GM12872 (cell line): Measurements from ENCODE around the gene DDR1.

ENCODE experiments used
- CTCF ChIP-seq: IDR thresholded peaks from 3 replicates; pipeline ENCODE4 v1.5.1; 2011; ENCODE audit warnings: low read depth, mild to moderate bottlenecking, low read length, moderate library complexity; ENCODE audit not compliant: insufficient read depth

DDR1 gene

DNA sequence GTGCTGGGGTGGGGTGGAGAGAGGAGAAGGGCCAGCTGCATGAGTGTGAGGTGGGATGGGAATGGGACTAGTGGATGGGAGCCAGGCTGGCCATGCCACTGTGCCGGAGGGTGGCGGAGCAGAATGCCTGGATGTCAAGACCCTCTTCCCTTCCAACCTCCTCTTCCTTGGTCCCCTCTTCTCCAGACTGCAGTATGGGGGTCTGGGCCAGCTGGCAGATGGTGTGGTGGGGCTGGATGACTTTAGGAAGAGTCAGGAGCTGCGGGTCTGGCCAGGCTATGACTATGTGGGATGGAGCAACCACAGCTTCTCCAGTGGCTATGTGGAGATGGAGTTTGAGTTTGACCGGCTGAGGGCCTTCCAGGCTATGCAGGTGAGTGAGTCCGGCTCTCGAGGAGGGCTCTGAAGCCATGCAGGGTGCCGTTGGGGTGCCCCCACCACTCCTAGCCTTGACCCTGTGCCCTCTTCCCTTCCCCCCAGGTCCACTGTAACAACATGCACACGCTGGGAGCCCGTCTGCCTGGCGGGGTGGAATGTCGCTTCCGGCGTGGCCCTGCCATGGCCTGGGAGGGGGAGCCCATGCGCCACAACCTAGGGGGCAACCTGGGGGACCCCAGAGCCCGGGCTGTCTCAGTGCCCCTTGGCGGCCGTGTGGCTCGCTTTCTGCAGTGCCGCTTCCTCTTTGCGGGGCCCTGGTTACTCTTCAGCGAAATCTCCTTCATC, 7.7 kb downstream of the DDR1 start:
- no peak for TF ChIP-seq CTCF

DNA sequence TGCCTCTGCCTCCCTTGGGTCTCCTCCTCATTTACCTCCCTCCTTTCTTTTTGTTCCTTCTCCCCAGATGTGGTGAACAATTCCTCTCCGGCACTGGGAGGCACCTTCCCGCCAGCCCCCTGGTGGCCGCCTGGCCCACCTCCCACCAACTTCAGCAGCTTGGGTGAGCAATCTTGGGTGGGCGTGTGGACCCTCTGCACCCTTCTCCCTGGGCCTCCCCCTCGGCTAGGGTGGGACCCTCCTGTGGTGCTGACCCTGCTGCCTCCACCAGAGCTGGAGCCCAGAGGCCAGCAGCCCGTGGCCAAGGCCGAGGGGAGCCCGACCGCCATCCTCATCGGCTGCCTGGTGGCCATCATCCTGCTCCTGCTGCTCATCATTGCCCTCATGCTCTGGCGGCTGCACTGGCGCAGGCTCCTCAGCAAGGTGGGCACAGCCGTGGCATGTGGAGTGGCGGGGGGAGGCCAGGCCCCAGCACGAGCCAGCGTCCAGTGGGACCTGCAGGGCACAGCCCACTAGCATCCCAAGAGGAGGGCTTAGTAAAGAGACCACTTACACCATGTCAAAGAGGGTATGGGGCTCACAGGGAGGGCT, 8.8 kb downstream of the DDR1 start:
- TF ChIP-seq CTCF: no peak

GRCh38 chr6:30893666-30894065, 9.3 kb downstream of the DDR1 start:
- no peak for TF ChIP-seq CTCF

DNA sequence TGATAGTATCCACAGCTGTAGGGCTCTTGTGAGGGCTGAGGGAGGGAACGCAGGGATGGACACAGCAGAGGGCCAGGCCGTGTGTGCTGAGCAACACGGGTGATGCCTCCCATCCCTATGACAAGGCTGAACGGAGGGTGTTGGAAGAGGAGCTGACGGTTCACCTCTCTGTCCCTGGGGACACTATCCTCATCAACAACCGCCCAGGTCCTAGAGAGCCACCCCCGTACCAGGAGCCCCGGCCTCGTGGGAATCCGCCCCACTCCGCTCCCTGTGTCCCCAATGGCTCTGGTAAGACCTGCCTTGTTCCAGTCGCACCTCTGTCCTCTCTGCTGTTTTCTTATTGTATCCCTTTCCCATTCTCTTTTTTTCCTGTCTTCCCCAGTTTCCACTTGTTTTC, 10.1 kb downstream of the DDR1 start:
- no peak for TF ChIP-seq CTCF

DNA sequence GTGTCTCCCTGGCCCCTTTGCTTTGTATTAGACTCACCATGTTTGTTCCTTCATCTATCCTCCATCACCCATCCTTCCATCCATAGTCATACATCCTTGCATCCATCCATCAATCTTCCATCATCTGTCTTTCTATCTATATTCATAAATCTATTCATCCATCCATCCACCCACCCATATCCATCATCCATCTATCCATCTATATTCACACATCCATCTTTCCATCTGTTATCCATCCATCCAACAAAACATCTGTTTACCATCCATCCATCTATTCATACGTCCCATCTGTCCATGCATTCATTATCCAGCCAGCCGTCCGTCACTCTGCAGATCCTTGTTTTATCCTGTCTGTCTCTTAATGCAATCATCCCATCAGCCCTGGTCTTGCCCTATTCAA, 10.6 kb downstream of the DDR1 start:
- TF ChIP-seq CTCF: no peak

DNA sequence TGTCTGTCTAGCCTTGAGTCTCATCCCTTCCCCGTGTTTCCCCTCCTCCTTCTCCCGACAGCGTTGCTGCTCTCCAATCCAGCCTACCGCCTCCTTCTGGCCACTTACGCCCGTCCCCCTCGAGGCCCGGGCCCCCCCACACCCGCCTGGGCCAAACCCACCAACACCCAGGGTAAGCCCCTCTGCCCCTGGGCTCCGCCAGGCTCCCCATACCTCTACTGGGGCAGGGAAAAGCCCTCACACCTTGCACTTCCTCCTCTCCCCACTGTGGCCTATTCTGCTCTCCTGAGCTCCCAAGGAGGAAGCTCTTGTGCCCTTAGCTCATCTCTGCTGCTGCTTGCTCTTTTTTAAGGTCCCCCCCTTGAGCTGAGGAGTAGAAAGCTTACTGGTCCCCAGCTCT, 11.0 kb downstream of the DDR1 start:
- TF ChIP-seq CTCF: no peak

GRCh38 chr6:30896541-30896940, 12.2 kb downstream of the DDR1 start:
- TF ChIP-seq CTCF: no peak

DNA sequence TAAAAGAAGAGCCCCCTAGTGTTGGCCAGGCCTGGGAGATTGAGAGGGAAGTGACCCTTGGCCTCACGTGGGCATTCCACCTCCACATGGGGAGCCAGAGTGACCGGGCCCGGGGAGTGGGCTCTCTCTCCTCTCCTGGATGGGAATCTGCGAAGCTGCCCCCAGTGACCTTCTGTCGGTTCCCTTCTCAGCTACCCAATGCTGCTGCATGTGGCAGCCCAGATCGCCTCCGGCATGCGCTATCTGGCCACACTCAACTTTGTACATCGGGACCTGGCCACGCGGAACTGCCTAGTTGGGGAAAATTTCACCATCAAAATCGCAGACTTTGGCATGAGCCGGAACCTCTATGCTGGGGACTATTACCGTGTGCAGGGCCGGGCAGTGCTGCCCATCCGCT, 13.6 kb downstream of the DDR1 start:
- TF ChIP-seq CTCF: no peak
